ENCODE data around the gene GBGT1.

GBGT1 gene

DNA sequence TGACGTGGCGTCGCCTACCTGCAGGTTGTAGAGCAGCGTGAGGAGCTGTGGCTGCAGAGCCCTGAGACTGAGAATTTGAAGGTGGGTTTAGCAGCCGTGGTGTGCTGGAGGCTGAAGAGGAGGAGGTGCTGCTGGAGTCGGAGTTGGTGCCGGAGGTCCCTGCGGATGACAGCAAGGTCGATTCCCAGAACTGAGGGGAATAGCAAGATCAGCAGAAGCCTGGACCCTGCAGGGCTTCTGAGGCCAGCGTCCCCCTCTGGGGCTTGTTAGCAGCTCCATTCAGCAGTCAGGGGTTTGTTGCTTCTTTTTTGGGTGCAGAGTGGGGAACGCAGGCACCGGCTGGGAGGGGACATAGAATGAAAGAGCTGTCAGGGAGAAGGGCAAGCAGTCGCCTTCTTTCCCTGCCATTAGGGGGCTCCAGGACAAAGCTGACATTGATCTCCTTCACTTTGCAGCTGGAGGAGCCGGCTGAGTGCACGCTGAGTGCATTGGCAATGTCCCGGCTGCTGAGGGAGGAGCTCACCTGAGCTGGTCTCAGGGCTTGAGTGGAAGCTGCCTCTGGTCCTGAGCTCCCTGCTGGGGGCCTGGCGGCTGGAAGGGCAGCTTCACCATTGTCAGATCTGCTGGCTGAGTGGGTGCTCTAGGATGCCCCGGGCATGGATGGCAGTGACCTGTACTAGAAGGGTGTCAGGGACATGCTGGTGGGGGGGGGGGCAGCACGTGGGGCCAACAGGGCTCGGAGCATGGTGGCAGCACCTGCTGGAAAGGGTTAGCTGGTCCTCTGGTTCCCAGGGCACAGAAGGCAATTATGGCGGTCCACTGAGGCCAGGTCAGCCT, 24.5 kb upstream of the GBGT1 start:
- H3K27ac ChIP-seq (ENCODE audit: low read depth, low read length, poor library complexity, severe bottlenecking), result no peak overlapping the region
- no peaks in the 10 kb centered on the region for H3K9me2 ChIP-seq (ENCODE audit: low read depth, low read length)
- H3K27me3 ChIP-seq (ENCODE audit: insufficient read depth, low read length), result peaks cover 3% of the 10 kb centered on the region; the same call in 1 of the 2 replicates
- H4K20me1 ChIP-seq (ENCODE audit: insufficient read depth, low read length), result no peaks in the 10 kb centered on the region
- no peaks in the 10 kb centered on the region for H3K36me3 ChIP-seq (ENCODE audit: insufficient read depth, low read length)
- no peak overlapping the region for H2AFZ ChIP-seq (ENCODE audit: low read length)
- no peaks in the 10 kb centered on the region for H3K79me2 ChIP-seq (ENCODE audit: insufficient read depth, low read length)
- H3K4me1 ChIP-seq (ENCODE audit: insufficient read depth, low read length, severe bottlenecking), result no peaks in the 10 kb centered on the region
- no peaks in the 10 kb centered on the region for H3F3A ChIP-seq (ENCODE audit: insufficient read depth, low read length)
- H3K9ac ChIP-seq (ENCODE audit: low read length), result no peak overlapping the region
- no peak overlapping the region for H3K4me2 ChIP-seq (ENCODE audit: low read length)
- no peak overlapping the region for H3K4me3 ChIP-seq (ENCODE audit: low read depth, low read length, poor library complexity, severe bottlenecking)
- TF ChIP-seq, protein P1, sequence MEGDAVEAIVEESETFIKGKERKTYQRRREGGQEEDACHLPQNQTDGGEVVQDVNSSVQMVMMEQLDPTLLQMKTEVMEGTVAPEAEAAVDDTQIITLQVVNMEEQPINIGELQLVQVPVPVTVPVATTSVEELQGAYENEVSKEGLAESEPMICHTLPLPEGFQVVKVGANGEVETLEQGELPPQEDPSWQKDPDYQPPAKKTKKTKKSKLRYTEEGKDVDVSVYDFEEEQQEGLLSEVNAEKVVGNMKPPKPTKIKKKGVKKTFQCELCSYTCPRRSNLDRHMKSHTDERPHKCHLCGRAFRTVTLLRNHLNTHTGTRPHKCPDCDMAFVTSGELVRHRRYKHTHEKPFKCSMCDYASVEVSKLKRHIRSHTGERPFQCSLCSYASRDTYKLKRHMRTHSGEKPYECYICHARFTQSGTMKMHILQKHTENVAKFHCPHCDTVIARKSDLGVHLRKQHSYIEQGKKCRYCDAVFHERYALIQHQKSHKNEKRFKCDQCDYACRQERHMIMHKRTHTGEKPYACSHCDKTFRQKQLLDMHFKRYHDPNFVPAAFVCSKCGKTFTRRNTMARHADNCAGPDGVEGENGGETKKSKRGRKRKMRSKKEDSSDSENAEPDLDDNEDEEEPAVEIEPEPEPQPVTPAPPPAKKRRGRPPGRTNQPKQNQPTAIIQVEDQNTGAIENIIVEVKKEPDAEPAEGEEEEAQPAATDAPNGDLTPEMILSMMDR (IDR thresholded peaks at IDR 0.05; ENCODE audit: low read length), result peak; percentile 21; the same call in 1 of the 2 replicates
- no peak for TF ChIP-seq EZH2 (IDR thresholded peaks at IDR 0.05; ENCODE audit: borderline replicate concordance, low read length)
- no peaks in the 10 kb centered on the region for H3K9me3 ChIP-seq (ENCODE audit: low read length)

GRCh38 chr9:133187561-133188005, 23.9 kb upstream of the GBGT1 start:
- no peaks in the 10 kb centered on the region for H3K79me2 ChIP-seq (ENCODE audit: insufficient read depth, low read length)
- no peak overlapping the region for H3K27ac ChIP-seq (ENCODE audit: low read depth, low read length, poor library complexity, severe bottlenecking)
- TF ChIP-seq EZH2 (IDR thresholded peaks at IDR 0.05; ENCODE audit: borderline replicate concordance, low read length), result no peak
- TF ChIP-seq, protein P1 (IDR thresholded peaks at IDR 0.05; ENCODE audit: low read length), result no peak
- H3K4me1 ChIP-seq (ENCODE audit: insufficient read depth, low read length, severe bottlenecking), result no peaks in the 10 kb centered on the region
- H3K9ac ChIP-seq (ENCODE audit: low read length), result no peak overlapping the region
- no peak overlapping the region for H2AFZ ChIP-seq (ENCODE audit: low read length)
- peaks cover 3% of the 10 kb centered on the region; the same call in 1 of the 2 replicates for H3K27me3 ChIP-seq (ENCODE audit: insufficient read depth, low read length)
- H3K9me3 ChIP-seq (ENCODE audit: low read length), result no peaks in the 10 kb centered on the region
- H3F3A ChIP-seq (ENCODE audit: insufficient read depth, low read length), result no peaks in the 10 kb centered on the region
- H3K9me2 ChIP-seq (ENCODE audit: low read depth, low read length), result no peaks in the 10 kb centered on the region
- H3K4me3 ChIP-seq (ENCODE audit: low read depth, low read length, poor library complexity, severe bottlenecking), result no peak overlapping the region
- H3K4me2 ChIP-seq (ENCODE audit: low read length), result no peak overlapping the region
- no peaks in the 10 kb centered on the region for H4K20me1 ChIP-seq (ENCODE audit: insufficient read depth, low read length)
- no peaks in the 10 kb centered on the region for H3K36me3 ChIP-seq (ENCODE audit: insufficient read depth, low read length)

GRCh38 chr9:133186736-133187135, 23.0 kb upstream of the GBGT1 start:
- Histone ChIP-seq H3F3A (ENCODE audit: insufficient read depth, low read length) (no peaks in the 10 kb centered on the region), H2AFZ (ENCODE audit: low read length) (no peak overlapping the region), H3K9me3 (ENCODE audit: low read length) (no peaks in the 10 kb centered on the region), H4K20me1 (ENCODE audit: insufficient read depth, low read length) (no peaks in the 10 kb centered on the region), H3K27me3 (ENCODE audit: insufficient read depth, low read length) (0 out of 2 replicates have a peak, but pooled peaks cover 3% of the 10 kb centered on the region), H3K36me3 (ENCODE audit: insufficient read depth, low read length) (no peaks in the 10 kb centered on the region), H3K4me3 (ENCODE audit: low read depth, low read length, poor library complexity, severe bottlenecking) (no peak overlapping the region), H3K4me1 (ENCODE audit: insufficient read depth, low read length, severe bottlenecking) (no peaks in the 10 kb centered on the region), H3K27ac (ENCODE audit: low read depth, low read length, poor library complexity, severe bottlenecking) (no peak overlapping the region), H3K79me2 (ENCODE audit: insufficient read depth, low read length) (no peaks in the 10 kb centered on the region), H3K9ac (ENCODE audit: low read length) (no peak overlapping the region), H3K9me2 (ENCODE audit: low read depth, low read length) (no peaks in the 10 kb centered on the region), H3K4me2 (ENCODE audit: low read length) (no peak overlapping the region)
- no peak for TF ChIP-seq EZH2 (IDR thresholded peaks at IDR 0.05; ENCODE audit: borderline replicate concordance, low read length)
- TF ChIP-seq, protein P1 (IDR thresholded peaks at IDR 0.05; ENCODE audit: low read length), result no peak

All from OCI-LY1 (cell line).